Endodermal cell (in vitro differentiated cells): ENCODE measurements around the gene IFT122. TPM values are rescaled to one million over a fixed set of nuclear protein-coding genes. Genes with fewer than 3 reads are reported as not detected.
"Not testable (repeated sequence)": the region's sequence is repeated elsewhere in the genome, so short reads cannot be mapped to it uniquely, and the experiment has no call there.

Experiments
- DNase-seq: peaks from one replicate; pipeline ENCODE4 v3.0.0-alpha.2; 2017
- H3K27ac ChIP-seq: 2 replicates; pipeline ENCODE4 v1.5.1; 2013; ENCODE audit warnings: mild to moderate bottlenecking, low read depth, low read length, moderate library complexity
- H3K27me3 ChIP-seq: 2 replicates; pipeline ENCODE4 v1.6.1; 2013; ENCODE audit warnings: mild to moderate bottlenecking, low read length, moderate library complexity; ENCODE audit not compliant: insufficient read depth, control insufficient read depth, poor library complexity, severe bottlenecking
- H3K36me3 ChIP-seq: 2 replicates; pipeline ENCODE4 v1.7.0; 2013; ENCODE audit warnings: mild to moderate bottlenecking, low read length, moderate library complexity; ENCODE audit not compliant: control insufficient read depth, insufficient read depth
- H3K4me1 ChIP-seq: one replicate; pipeline ENCODE4 v1.7.0; 2013; ENCODE audit warnings: low read length; ENCODE audit not compliant: control insufficient read depth, insufficient read depth
- H3K4me3 ChIP-seq: 2 replicates; pipeline ENCODE4 v1.5.1; 2013; ENCODE audit warnings: mild to moderate bottlenecking, low read length, moderate library complexity
- H3K9ac ChIP-seq: 2 replicates; pipeline ENCODE4 v1.6.1; 2013; ENCODE audit warnings: mild to moderate bottlenecking, low read length, moderate library complexity; ENCODE audit not compliant: poor library complexity, severe bottlenecking; ENCODE audit errors: extremely low read depth
- H3K9me3 ChIP-seq: 2 replicates; pipeline ENCODE4 v1.6.1; 2013; ENCODE audit warnings: mild to moderate bottlenecking, low read length, moderate library complexity; ENCODE audit not compliant: control insufficient read depth
- H3K27ac Mint-ChIP-seq: 2 replicates; pipeline ENCODE4 v1.8.0; 2020; ENCODE audit warnings: mixed read lengths
- H3K27me3 Mint-ChIP-seq: 2 replicates; pipeline ENCODE4 v1.8.0; 2021; ENCODE audit warnings: mild to moderate bottlenecking, mixed read lengths; ENCODE audit not compliant: insufficient read depth
- H3K36me3 Mint-ChIP-seq: 2 replicates; pipeline ENCODE4 v1.8.0; 2020; ENCODE audit warnings: low read depth, mixed read lengths
- H3K4me1 Mint-ChIP-seq: 2 replicates; pipeline ENCODE4 v1.8.0; 2020; ENCODE audit warnings: mixed read lengths
- H3K4me3 Mint-ChIP-seq: 2 replicates; pipeline ENCODE4 v1.8.0; 2020; ENCODE audit warnings: mild to moderate bottlenecking, moderate library complexity, mixed read lengths
- H3K9me3 Mint-ChIP-seq: 2 replicates; pipeline ENCODE4 v1.8.0; 2020; ENCODE audit warnings: mild to moderate bottlenecking, mixed read lengths
- CTCF ChIP-seq: fragments of 200-600 bp; sonication (generic); conservative IDR thresholded peaks from 2 replicates; pipeline ENCODE4 v1.5.0; 2021; ENCODE audit warnings: antibody characterized with exemption, mild to moderate bottlenecking
- WGBS, 2 experiments: methylation state at CpG; one replicate each; pipeline versions ENCODE4 v1.1.5 to v1.1.7; 2013; ENCODE audit warnings: missing lambda C conversion rate in 2 of 2, mixed read lengths in 1 of 2; ENCODE audit not compliant: insufficient coverage in 1 of 2, insufficient read length in 1 of 2; 5-methylcytosine and 5-hydroxymethylcytosine counted together
- total RNA-seq, 2 donors: library from RNA; stranded (reverse); fragmentation: NEBNext Ultra II Directional in 1 of 2; extraction: Animal tissue kit (Norgen Biotek cat#: 25700) in 1 of 2; gene quantifications; 2 replicates in 1 of 2; 3 replicates in 1 of 2; pipeline ENCODE4 v1.2.1, GENCODE V29; 2021

Gene IFT122
- total RNA-seq, 2 donors from 2014 or later = 36.0 to 46.6 TPM

- not testable (repeated sequence) for H3K4me1 ChIP-seq, H3K27ac ChIP-seq, H3K27me3 ChIP-seq, H3K9me3 ChIP-seq, H3K27me3 Mint-ChIP-seq, DNase-seq, H3K9ac ChIP-seq, H3K9me3 Mint-ChIP-seq, H3K4me3 Mint-ChIP-seq, H3K4me3 ChIP-seq
- 90% methylated on average over 1 of the region's 2 CpGs; no CpG with 5 or more reads in 1 of the 2 experiments for WGBS, 2 experiments
- H3K36me3 ChIP-seq = peaks cover 33% of the 10 kb centered on the region
- H3K4me1 Mint-ChIP-seq = peaks cover 31% of the 10 kb centered on the region
- peak overlapping the region; percentile 70 for H3K27ac Mint-ChIP-seq
- H3K36me3 Mint-ChIP-seq = peaks cover 30% of the 10 kb centered on the region
Observed at GRCh38 chr3:129497876-129498275, 57.9 kb downstream of the IFT122 start.

- H3K36me3 ChIP-seq = peaks cover 36% of the 10 kb centered on the region
- not testable (repeated sequence) for H3K9me3 Mint-ChIP-seq, H3K9me3 ChIP-seq, H3K4me3 Mint-ChIP-seq, H3K4me1 ChIP-seq, H3K4me3 ChIP-seq, H3K9ac ChIP-seq, DNase-seq, H3K27ac ChIP-seq, H3K27me3 ChIP-seq, H3K27me3 Mint-ChIP-seq
- Mint-ChIP-seq H3K27ac (peak overlapping the region; percentile 66), H3K4me1 (peaks cover 31% of the 10 kb centered on the region), H3K36me3 (peaks cover 32% of the 10 kb centered on the region)
- 71 to 86% methylated on average over 2 to 5 of the region's 8 CpGs for WGBS, 2 experiments
Observed at GRCh38 chr3:129498603-129499488, 58.8 kb downstream of the IFT122 start.

GRCh38 chr3:129499604-129500333 is 59.7 kb downstream of the IFT122 start:
- not testable (repeated sequence) for H3K4me3 Mint-ChIP-seq, H3K27ac Mint-ChIP-seq, H3K4me1 ChIP-seq, H3K9me3 Mint-ChIP-seq, H3K9ac ChIP-seq, H3K27me3 Mint-ChIP-seq, H3K9me3 ChIP-seq, DNase-seq, H3K27me3 ChIP-seq, H3K27ac ChIP-seq, H3K4me3 ChIP-seq
- H3K36me3 Mint-ChIP-seq = peaks cover 33% of the 10 kb centered on the region
- WGBS, 2 experiments = 96 to 100% methylated on average over 9 to 13 of the region's 14 CpGs
- peaks cover 23% of the 10 kb centered on the region for H3K4me1 Mint-ChIP-seq
- peaks cover 45% of the 10 kb centered on the region for H3K36me3 ChIP-seq

- Histone ChIP-seq H3K4me1 (peaks cover 3% of the 10 kb centered on the region), H3K27me3 (no peaks in the 10 kb centered on the region), H3K9ac (no peak overlapping the region), H3K4me3 (no peak overlapping the region), H3K36me3 (peaks cover 45% of the 10 kb centered on the region), H3K9me3 (no peaks in the 10 kb centered on the region), H3K27ac (no peak overlapping the region)
- DNase-seq = no peak
- Mint-ChIP-seq H3K27me3 (no peaks in the 10 kb centered on the region), H3K4me3 (no peak overlapping the region), H3K9me3 (no peaks in the 10 kb centered on the region), H3K36me3 (peaks cover 38% of the 10 kb centered on the region), H3K27ac (no peak overlapping the region), H3K4me1 (peaks cover 18% of the 10 kb centered on the region)
- TF ChIP-seq CTCF = no peak
- WGBS, 2 experiments = 96 to 98% methylated on average over 5 of the region's 5 CpGs
Observed at GRCh38 chr3:129500334-129500658, 60.3 kb downstream of the IFT122 start.
